Parathyroid adenoma (tissue), 2 donors: ENCODE data around the gene KIF26A.

Experiments used
- H2AFZ ChIP-seq: fragments of 300-600 bp; sonication (generic); one replicate; pipeline ENCODE4 v1.7.0; 2017; ENCODE audit warnings: antibody characterized with exemption, mild to moderate bottlenecking
- H3K27ac ChIP-seq: fragments of 300-600 bp; sonication (generic); one replicate; pipeline ENCODE4 v1.7.0; 2017
- H3K27me3 ChIP-seq: fragments of 300-600 bp; sonication (generic); one replicate; pipeline ENCODE4 v1.7.0; 2017; ENCODE audit warnings: low read length; ENCODE audit not compliant: control insufficient read depth, insufficient read depth
- H3K36me3 ChIP-seq: fragments of 300-600 bp; sonication (generic); one replicate; pipeline ENCODE4 v1.7.0; 2017; ENCODE audit warnings: low read length; ENCODE audit not compliant: control insufficient read depth, insufficient read depth
- H3K4me1 ChIP-seq: fragments of 300-600 bp; sonication (generic); one replicate; pipeline ENCODE4 v1.7.0; 2017; ENCODE audit warnings: control low read depth
- H3K4me2 ChIP-seq: fragments of 300-600 bp; sonication (generic); one replicate; pipeline ENCODE4 v1.7.0; 2017; ENCODE audit warnings: low read length
- H3K4me3 ChIP-seq: fragments of 300-600 bp; sonication (generic); one replicate; pipeline ENCODE4 v1.7.0; 2017; ENCODE audit warnings: low read depth, low read length
- H3K79me2 ChIP-seq: fragments of 300-600 bp; sonication (generic); one replicate; pipeline ENCODE4 v1.7.0; 2017; ENCODE audit warnings: control low read depth
- H3K9ac ChIP-seq: fragments of 300-600 bp; sonication (generic); one replicate; pipeline ENCODE4 v1.7.0; 2017; ENCODE audit warnings: mild to moderate bottlenecking
- H3K9me3 ChIP-seq: fragments of 300-600 bp; sonication (generic); one replicate; pipeline ENCODE4 v1.7.0; 2017; ENCODE audit warnings: low read length; ENCODE audit not compliant: control insufficient read depth
- CTCF ChIP-seq: fragments of 300-600 bp; sonication (generic); IDR thresholded peaks from one replicate; pipeline ENCODE4 v1.7.0; 2017; ENCODE audit warnings: antibody characterized with exemption, mild to moderate bottlenecking
- donor health status: primary hyperparathyroidism.

The KIF26A gene

DNA sequence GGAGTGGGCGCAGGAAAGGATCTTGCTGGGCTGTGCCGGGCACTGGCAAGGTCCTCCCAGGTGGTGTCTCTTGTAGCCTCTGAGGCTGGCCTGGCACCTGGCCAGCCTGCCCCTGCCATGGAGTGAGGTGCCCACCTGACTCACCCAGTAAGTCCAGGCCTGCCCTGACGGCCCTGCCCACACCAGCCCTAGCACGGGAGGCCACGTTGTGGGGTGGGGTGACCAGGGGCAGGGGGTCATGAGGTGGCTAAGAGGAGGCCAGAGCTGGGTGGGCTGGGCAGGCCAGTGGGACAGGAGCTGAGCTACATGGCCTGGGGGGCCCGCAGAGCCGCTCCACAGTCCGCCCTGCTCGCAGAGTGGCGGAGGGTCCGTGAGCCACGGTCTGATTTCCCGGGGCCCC, 45.4 kb downstream of the KIF26A start:
- Histone ChIP-seq H3K4me3 (no peak overlapping the region), H3K4me2 (no peak overlapping the region), H3K79me2 (no peaks in the 10 kb centered on the region), H3K27me3 (no peaks in the 10 kb centered on the region), H3K9me3 (no peaks in the 10 kb centered on the region), H3K9ac (no peak overlapping the region), H3K36me3 (no peaks in the 10 kb centered on the region), H2AFZ (no peak overlapping the region), H3K27ac (no peak overlapping the region), H3K4me1 (no peaks in the 10 kb centered on the region)
- TF ChIP-seq CTCF, result no peak

GRCh38 chr14:104184506-104184905, 46.1 kb downstream of the KIF26A start:
- H3K79me2 ChIP-seq, result no peaks in the 10 kb centered on the region
- H3K4me1 ChIP-seq, result no peaks in the 10 kb centered on the region
- no peak overlapping the region for H3K9ac ChIP-seq
- H3K36me3 ChIP-seq, result no peaks in the 10 kb centered on the region
- no peak overlapping the region for H3K4me2 ChIP-seq
- no peak overlapping the region for H3K27ac ChIP-seq
- H2AFZ ChIP-seq, result no peak overlapping the region
- no peaks in the 10 kb centered on the region for H3K27me3 ChIP-seq
- TF ChIP-seq CTCF, result no peak
- no peak overlapping the region for H3K4me3 ChIP-seq
- no peaks in the 10 kb centered on the region for H3K9me3 ChIP-seq

DNA sequence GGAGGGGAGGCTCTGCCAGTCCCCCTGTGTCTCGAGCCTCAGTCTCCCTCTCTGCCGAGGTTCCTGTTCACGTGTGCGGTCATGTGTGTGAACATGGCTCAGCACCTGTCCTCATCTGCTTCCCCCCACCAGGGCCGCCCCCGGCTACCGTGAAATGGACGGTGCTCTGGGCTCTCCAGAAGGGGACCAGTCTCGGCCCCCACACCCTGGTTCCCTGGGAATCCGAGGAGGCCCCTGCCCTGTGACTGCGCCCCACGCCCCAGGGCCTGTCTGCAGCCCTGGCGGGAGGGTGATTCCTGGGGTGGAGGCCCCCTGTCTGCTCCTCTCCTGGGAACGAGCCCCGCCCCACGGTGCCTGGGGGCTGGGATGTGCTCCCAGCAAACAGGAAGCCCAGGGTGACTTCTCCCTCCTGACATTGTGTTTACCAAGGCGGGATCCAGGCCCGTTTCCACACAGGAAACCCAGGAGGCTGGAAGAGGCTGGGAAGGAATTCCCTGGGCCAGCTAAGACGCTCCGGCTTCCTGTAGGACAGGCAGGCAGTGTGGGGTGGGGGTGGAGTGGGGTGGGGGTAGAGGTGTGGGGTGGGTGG, 46.6 kb downstream of the KIF26A start:
- no peaks in the 10 kb centered on the region for H3K79me2 ChIP-seq
- H3K4me2 ChIP-seq, result no peak overlapping the region
- H3K9me3 ChIP-seq, result no peaks in the 10 kb centered on the region
- H2AFZ ChIP-seq, result no peak overlapping the region
- H3K36me3 ChIP-seq, result no peaks in the 10 kb centered on the region
- no peaks in the 10 kb centered on the region for H3K27me3 ChIP-seq
- no peaks in the 10 kb centered on the region for H3K4me1 ChIP-seq
- H3K27ac ChIP-seq, result no peak overlapping the region
- H3K9ac ChIP-seq, result no peak overlapping the region
- TF ChIP-seq CTCF, result no peak
- H3K4me3 ChIP-seq, result no peak overlapping the region

GRCh38 chr14:104185916-104186495, 47.6 kb downstream of the KIF26A start:
- no peak for TF ChIP-seq CTCF
- no peak overlapping the region for H3K9ac ChIP-seq

GRCh38 chr14:104186575-104186974, 48.2 kb downstream of the KIF26A start:
- Histone ChIP-seq H3K79me2 (no peaks in the 10 kb centered on the region), H3K27me3 (no peaks in the 10 kb centered on the region), H3K9me3 (no peaks in the 10 kb centered on the region), H2AFZ (no peak overlapping the region), H3K4me3 (no peak overlapping the region), H3K4me2 (no peak overlapping the region), H3K36me3 (no peaks in the 10 kb centered on the region), H3K9ac (no peak overlapping the region), H3K27ac (no peak overlapping the region), H3K4me1 (no peaks in the 10 kb centered on the region)
- no peak for TF ChIP-seq CTCF

More at GRCh38 chr14:104185916-104186495, 47.6 kb downstream of the KIF26A start:
- H3K79me2 ChIP-seq, result no peaks in the 10 kb centered on the region
- no peak overlapping the region for H3K4me2 ChIP-seq
- no peak overlapping the region for H3K27ac ChIP-seq
- H3K4me1 ChIP-seq, result no peaks in the 10 kb centered on the region
- H3K9me3 ChIP-seq, result no peaks in the 10 kb centered on the region
- no peaks in the 10 kb centered on the region for H3K36me3 ChIP-seq
- no peak overlapping the region for H3K4me3 ChIP-seq
- H3K27me3 ChIP-seq, result no peaks in the 10 kb centered on the region
- H2AFZ ChIP-seq, result no peak overlapping the region
